HG02938 (cell line): ENCODE results near the gene ZCRB1.

ENCODE experiments used
- ATAC-seq: cut with Tn5 transposase; IDR thresholded peaks from one replicate; pipeline ENCODE4 v1.9.1; 2021; ENCODE audit warnings: mild to moderate bottlenecking, moderate library complexity; ENCODE audit not compliant: unreplicated experiment

Gene ZCRB1

GRCh38 chr12:42283739-42284138 is 42.2 kb downstream of the ZCRB1 start:
- no peak for ATAC-seq

- ATAC-seq = no peak
These were observed 43.6 kb downstream of the ZCRB1 start for GRCh38 chr12:42282294-42282693.

GRCh38 chr12:42281844-42282243 is 44.0 kb downstream of the ZCRB1 start:
- ATAC-seq = no peak

GRCh38 chr12:42281278-42281677 is 44.6 kb downstream of the ZCRB1 start:
- ATAC-seq = no peak

- no peak for ATAC-seq
These were observed 47.8 kb downstream of the ZCRB1 start for GRCh38 chr12:42278128-42278510.

GRCh38 chr12:42277396-42278127 is 48.3 kb downstream of the ZCRB1 start:
- ATAC-seq = no peak

GRCh38 chr12:42275499-42275898 is 50.4 kb downstream of the ZCRB1 start:
- no peak for ATAC-seq

GRCh38 chr12:42273706-42274105 is 52.2 kb downstream of the ZCRB1 start:
- no peak for ATAC-seq

GRCh38 chr12:42270596-42270995 is 55.3 kb downstream of the ZCRB1 start:
- ATAC-seq = no peak

- ATAC-seq = no peak
These were observed 58.3 kb downstream of the ZCRB1 start for GRCh38 chr12:42267413-42268190.

GRCh38 chr12:42266579-42267230 is 59.2 kb downstream of the ZCRB1 start:
- ATAC-seq = no peak

- ATAC-seq = no peak
These were observed 63.6 kb downstream of the ZCRB1 start for GRCh38 chr12:42262271-42262670.
